Mesodermal cell (in vitro differentiated cells): ENCODE results near the gene KIR3DL3. TPM values are rescaled to one million over a fixed set of nuclear protein-coding genes. Genes with fewer than 3 reads are reported as not detected.
"Not testable (repeated sequence)": the region's sequence is repeated elsewhere in the genome, so short reads cannot be mapped to it uniquely, and the experiment has no call there.

Source experiments
- H3K27ac ChIP-seq: 2 replicates; pipeline ENCODE4 v1.7.0; 2013; ENCODE audit warnings: mild to moderate bottlenecking, low read depth, low read length, moderate library complexity; ENCODE audit not compliant: severe bottlenecking
- H3K36me3 ChIP-seq: 2 replicates; pipeline ENCODE4 v1.7.1; 2013; ENCODE audit warnings: mild to moderate bottlenecking, low read length, moderate library complexity; ENCODE audit not compliant: control insufficient read depth, insufficient read depth
- H3K4me1 ChIP-seq: one replicate; pipeline ENCODE4 v1.7.1; 2013; ENCODE audit warnings: mild to moderate bottlenecking, low read length; ENCODE audit not compliant: insufficient read depth, control insufficient read depth, poor library complexity, severe bottlenecking
- H3K4me3 ChIP-seq: 2 replicates; pipeline ENCODE4 v1.7.0; 2013; ENCODE audit warnings: low read length, control low read depth, mild to moderate bottlenecking; ENCODE audit not compliant: insufficient read depth, poor library complexity, severe bottlenecking; ENCODE audit errors: extremely low read depth
- H3K9me3 ChIP-seq: 2 replicates; pipeline ENCODE4 v1.7.1; 2013; ENCODE audit warnings: mild to moderate bottlenecking, low read length, moderate library complexity; ENCODE audit not compliant: control insufficient read depth
- WGBS, 2 experiments: methylation state at CpG; one replicate each; pipeline ENCODE4 v1.1.5; 2013; ENCODE audit warnings: missing lambda C conversion rate in 2 of 2; ENCODE audit not compliant: insufficient coverage in 2 of 2; 5-methylcytosine and 5-hydroxymethylcytosine counted together
- polyA plus RNA-seq, 2 experiments: library from polyadenylated mRNA; stranded (reverse); fragments of 50-300 nt; gene quantifications; one replicate each; pipeline ENCODE4 v1.2.3, GENCODE V29; 2013

KIR3DL3 gene
- polyA plus RNA-seq (2013, experiment 1 of 2) = not detected
- not detected for polyA plus RNA-seq (2013, experiment 2 of 2)

GRCh38 chr19:54724142-54724541, at the start of gene KIR3DL3:
Gene KIR3DL3 (plus strand): TSS chr19:54724442. CDS start chr19:54724497, 55 bp downstream.
- Histone ChIP-seq H3K4me1 (no peaks in the 10 kb centered on the region), H3K9me3 (peaks cover 50% of the 10 kb centered on the region), H3K36me3 (no peaks in the 10 kb centered on the region), H3K27ac (no peak within 1 kb of the TSS), H3K4me3 (no peak within 1 kb of the TSS)
- 67 to 77% methylated on average over 6 to 9 of the region's 9 CpGs for WGBS, 2 experiments

DNA sequence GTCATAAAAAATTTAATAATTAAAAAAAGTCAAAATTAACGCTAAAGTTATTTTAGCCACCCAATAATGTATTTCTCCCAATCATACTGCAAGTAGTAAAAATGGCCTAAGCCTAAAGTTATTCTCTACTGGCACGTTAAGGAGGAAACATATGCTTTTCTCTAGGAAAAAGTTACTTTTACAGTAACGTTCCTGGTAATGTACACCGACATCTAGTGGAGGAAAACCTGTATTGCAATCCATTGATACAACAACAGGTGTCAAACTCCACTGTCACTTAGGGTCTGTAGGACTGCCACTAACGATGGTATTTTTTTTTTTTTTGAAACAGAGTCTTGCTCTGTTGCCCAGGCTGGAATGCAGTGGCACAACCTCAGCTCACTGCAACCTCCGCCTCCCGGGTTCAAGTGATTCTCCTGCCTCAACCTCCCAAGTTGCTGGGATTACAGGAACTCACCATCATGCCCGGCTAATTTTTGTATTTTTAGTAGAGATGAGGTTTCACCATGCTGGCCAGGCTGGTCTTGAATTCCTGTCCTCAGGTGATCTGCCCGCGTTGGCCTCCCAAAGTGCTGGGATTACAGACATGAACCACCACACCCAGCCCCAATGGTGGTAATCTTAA, 47.9 kb upstream of the KIR3DL3 start:
- H3K4me1 ChIP-seq, H3K36me3 ChIP-seq, H3K4me3 ChIP-seq, H3K27ac ChIP-seq: not testable (repeated sequence)
- 12 to 53% methylated on average over 4 to 5 of the region's 10 CpGs for WGBS, 2 experiments
- peaks cover 13% of the 10 kb centered on the region for H3K9me3 ChIP-seq

- Histone ChIP-seq H3K4me1 (no peaks in the 10 kb centered on the region), H3K4me3 (no peak overlapping the region), H3K9me3 (peaks cover 12% of the 10 kb centered on the region), H3K36me3 (no peaks in the 10 kb centered on the region), H3K27ac (no peak overlapping the region)
- 84% methylated on average over 2 of the region's 4 CpGs for WGBS, 2 experiments
Observed at GRCh38 chr19:54677217-54677616, 47.0 kb upstream of the KIR3DL3 start.

DNA sequence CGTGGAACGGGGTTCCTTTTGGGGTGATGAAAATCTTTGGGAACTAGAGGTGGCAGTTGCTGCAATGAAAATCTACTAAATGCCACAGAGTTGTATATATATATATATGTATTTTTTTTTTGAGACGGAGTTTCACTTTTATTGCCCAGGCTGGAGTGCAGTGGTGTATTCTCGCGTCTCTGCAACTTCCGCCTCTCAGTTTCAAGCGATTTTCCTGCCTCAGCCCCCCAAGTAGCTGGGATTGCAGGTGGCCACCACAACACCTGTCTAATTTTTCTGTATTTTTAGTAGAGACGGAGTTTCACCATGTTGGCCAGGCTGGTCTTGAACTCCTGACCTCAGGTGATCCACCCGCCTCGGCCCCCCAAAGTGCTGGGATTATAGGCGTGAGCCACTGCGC, 42.6 kb upstream of the KIR3DL3 start:
- H3K36me3 ChIP-seq, H3K4me3 ChIP-seq, H3K27ac ChIP-seq, H3K4me1 ChIP-seq: not testable (repeated sequence)
- WGBS, 2 experiments = 64% methylated on average over 6 of the region's 12 CpGs; no CpG with 5 or more reads in 1 of the 2 experiments
- H3K9me3 ChIP-seq = peaks cover 29% of the 10 kb centered on the region

DNA sequence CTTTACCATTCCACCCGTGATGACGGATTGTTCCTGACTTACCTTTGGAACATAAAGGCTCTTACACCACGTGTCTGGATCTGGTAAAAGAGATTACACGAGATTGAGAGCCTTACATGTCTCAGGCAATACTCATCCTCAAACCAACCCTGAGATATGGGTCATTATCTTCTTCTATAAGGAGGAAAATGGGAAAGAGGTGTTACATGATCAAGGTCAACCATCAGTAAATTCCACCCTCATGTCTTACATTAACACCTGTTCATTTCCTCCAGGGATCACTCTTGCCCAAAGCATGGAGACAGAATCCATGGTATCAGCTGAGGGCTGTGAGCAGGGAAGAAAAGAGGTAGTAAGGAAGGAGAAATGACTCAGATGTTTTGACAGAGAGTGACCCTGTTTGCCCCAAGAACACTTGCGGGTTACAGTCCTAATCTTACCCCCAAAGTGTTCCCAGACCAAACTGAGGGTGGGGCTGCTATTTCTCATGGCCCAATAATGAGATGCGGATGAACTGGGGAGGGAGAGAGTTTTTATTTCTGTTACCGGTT, 41.9 kb upstream of the KIR3DL3 start:
- Histone ChIP-seq H3K4me3 (no peak overlapping the region), H3K4me1 (no peaks in the 10 kb centered on the region), H3K9me3 (peaks cover 33% of the 10 kb centered on the region), H3K27ac (no peak overlapping the region), H3K36me3 (no peaks in the 10 kb centered on the region)
- 69 to 92% methylated on average over 2 of the region's 7 CpGs for WGBS, 2 experiments

DNA sequence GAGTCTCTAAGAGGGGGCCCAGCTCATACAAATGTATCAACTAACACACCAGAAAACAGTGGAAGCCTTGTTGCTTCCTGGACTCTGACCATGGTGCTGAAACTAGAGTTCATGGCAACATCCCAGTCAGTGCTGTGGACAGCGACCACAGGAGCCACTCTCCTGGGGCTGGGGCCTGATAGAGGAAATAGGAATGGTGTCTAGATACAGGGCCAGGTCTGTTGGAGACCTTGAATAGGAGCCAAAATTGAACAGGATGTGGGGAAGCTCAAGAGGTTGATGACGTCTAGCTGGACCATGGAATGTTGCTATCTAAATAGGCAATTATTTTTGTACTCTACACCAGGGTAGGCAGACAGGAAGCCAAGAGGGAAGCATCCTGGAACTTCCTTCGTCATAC, 39.7 kb upstream of the KIR3DL3 start:
- Histone ChIP-seq H3K9me3 (peaks cover 45% of the 10 kb centered on the region), H3K36me3 (no peaks in the 10 kb centered on the region), H3K4me3 (no peak overlapping the region), H3K27ac (no peak overlapping the region), H3K4me1 (no peaks in the 10 kb centered on the region)
- 33 to 38% methylated on average over 2 of the region's 3 CpGs for WGBS, 2 experiments

- Histone ChIP-seq H3K4me3 (no peak overlapping the region), H3K9me3 (peaks cover 55% of the 10 kb centered on the region), H3K27ac (no peak overlapping the region), H3K4me1 (no peaks in the 10 kb centered on the region), H3K36me3 (no peaks in the 10 kb centered on the region)
- 51 to 56% methylated on average over 6 to 7 of the region's 9 CpGs for WGBS, 2 experiments
Observed at GRCh38 chr19:54691582-54692297, 32.5 kb upstream of the KIR3DL3 start.

DNA sequence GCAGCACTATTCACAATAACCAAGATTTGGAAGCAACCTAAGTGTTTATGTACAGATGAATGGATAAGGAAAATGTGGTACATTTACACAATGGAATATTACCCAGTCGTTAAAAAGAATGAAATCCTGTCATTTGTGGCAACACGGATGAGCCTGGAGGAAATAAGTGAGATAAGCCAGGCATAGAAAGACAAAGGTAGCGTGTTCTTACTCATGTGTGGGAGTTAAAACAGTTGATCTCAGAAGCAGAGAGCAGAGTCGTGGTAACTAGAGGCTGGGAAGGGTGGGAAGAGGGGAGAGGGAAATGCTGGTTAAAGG, 32.0 kb upstream of the KIR3DL3 start:
- WGBS, 2 experiments = 43% methylated on average over 4 of the region's 4 CpGs
- Histone ChIP-seq H3K4me1 (no peaks in the 10 kb centered on the region), H3K4me3 (no peak overlapping the region), H3K27ac (no peak overlapping the region), H3K9me3 (peaks cover 54% of the 10 kb centered on the region), H3K36me3 (no peaks in the 10 kb centered on the region)

DNA sequence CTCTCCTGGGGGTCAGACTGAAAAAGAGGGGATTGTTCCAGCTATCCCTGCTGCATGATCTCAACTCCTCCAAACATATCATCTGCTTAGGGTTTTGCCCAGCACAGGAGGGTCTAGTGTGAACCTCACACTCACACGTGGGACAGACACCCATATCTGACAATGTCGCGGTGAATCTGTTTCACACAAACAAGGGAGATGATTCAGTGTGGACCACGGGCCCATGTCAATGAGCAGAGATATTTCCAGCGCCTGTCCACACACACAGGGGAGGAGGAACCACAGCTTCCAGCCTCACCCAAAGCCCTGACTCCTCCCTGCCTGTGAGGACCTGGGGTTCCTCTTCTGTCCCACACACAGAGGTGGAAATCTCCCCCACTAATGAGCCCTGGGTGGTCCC, 29.6 kb upstream of the KIR3DL3 start:
- WGBS, 2 experiments = 61 to 63% methylated on average over 4 to 5 of the region's 5 CpGs
- no peak overlapping the region for H3K27ac ChIP-seq
- H3K4me1 ChIP-seq = no peaks in the 10 kb centered on the region
- peaks cover 56% of the 10 kb centered on the region for H3K9me3 ChIP-seq
- no peaks in the 10 kb centered on the region for H3K36me3 ChIP-seq
- H3K4me3 ChIP-seq = no peak overlapping the region

DNA sequence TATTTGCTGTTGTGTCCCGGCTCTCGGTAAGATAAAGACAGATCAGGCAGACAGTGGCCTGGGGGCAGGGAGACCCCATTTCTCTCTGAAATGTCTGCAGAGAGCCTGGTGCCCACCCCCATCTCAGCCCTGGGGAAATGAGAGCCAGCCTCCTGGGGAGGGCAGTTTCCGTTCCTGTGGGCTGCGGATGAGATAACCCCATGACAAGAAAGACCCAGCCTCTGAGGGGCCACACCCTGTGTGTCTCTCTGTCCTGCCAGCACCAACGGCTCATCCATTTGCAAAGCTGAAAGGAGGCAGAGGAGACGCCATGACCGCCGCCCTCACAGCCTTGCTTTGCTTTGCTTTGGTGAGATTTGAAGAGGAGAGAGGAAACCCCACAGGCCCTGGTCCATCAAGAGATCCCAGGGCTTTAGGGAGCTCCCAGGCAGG, 28.1 kb upstream of the KIR3DL3 start:
- 90% methylated on average over 6 to 7 of the region's 8 CpGs for WGBS, 2 experiments
- no peak overlapping the region for H3K27ac ChIP-seq
- peaks cover 65% of the 10 kb centered on the region for H3K9me3 ChIP-seq
- no peaks in the 10 kb centered on the region for H3K4me1 ChIP-seq
- H3K36me3 ChIP-seq = no peaks in the 10 kb centered on the region
- no peak overlapping the region for H3K4me3 ChIP-seq

GRCh38 chr19:54696766-54697165, 27.5 kb upstream of the KIR3DL3 start:
- 33 to 37% methylated on average over 1 to 2 of the region's 2 CpGs for WGBS, 2 experiments
- Histone ChIP-seq H3K36me3 (no peaks in the 10 kb centered on the region), H3K4me1 (no peaks in the 10 kb centered on the region), H3K27ac (no peak overlapping the region), H3K9me3 (peaks cover 65% of the 10 kb centered on the region), H3K4me3 (no peak overlapping the region)
